Adrenal gland (tissue), 12 donors: ENCODE data around the gene HSPA1B. TPM values are rescaled to one million over a fixed set of nuclear protein-coding genes. Genes with fewer than 3 reads are reported as not detected.

ENCODE experiments used
- DNase-seq, 7 donors: peaks; one replicate each; pipeline ENCODE4 v3.0.0-alpha.2; 2019 to 2020
- H3K27ac ChIP-seq, 5 donors: fragments of 200-600 bp; sonication (generic) in 4 of 5; 1 replicate in 3 of 5; 2 replicates in 2 of 5; pipeline versions ENCODE4 v1.5.1 to v1.8.0; 2016 to 2020; ENCODE audit warnings: mild to moderate bottlenecking in 1 of 5
- H3K27me3 ChIP-seq: fragments of 200-600 bp; 2 replicates; pipeline ENCODE4 v1.8.0; 2021
- H3K36me3 ChIP-seq, 2 donors: fragments of 200-600 bp; replicated peaks in 1 of 2; 1 replicate in 1 of 2; 2 replicates in 1 of 2; pipeline versions ENCODE4 v1.5.1 to v1.8.0; 2018 to 2022
- H3K4me1 ChIP-seq, 2 donors: fragments of 200-600 bp; replicated peaks in 1 of 2; 1 replicate in 1 of 2; 2 replicates in 1 of 2; pipeline versions ENCODE4 v1.5.1 to v1.8.0; 2018 to 2021
- H3K4me3 ChIP-seq, 4 donors: fragments of 200-600 bp; sonication (generic) in 3 of 4; one replicate each; pipeline ENCODE4 v1.5.1; 2016 to 2018
- H3K9me3 ChIP-seq, 3 donors: fragments of 200-600 bp; sonication (generic) in 1 of 3; replicated peaks in 1 of 3; 1 replicate in 2 of 3; 2 replicates in 1 of 3; pipeline versions ENCODE4 v1.5.1 to v1.8.0; 2016 to 2021
- POLR2A ChIP-seq, 2 donors: fragments of 450-650 bp; IDR thresholded peaks; one replicate each; pipeline ENCODE4 v1.6.1; 2017; ENCODE audit warnings: antibody characterized with exemption in 2 of 2, mild to moderate bottlenecking in 2 of 2, moderate library complexity in 1 of 2
- WGBS, 4 donors: extraction: QIAGEN DNeasy Blood & Tissue Kit in 2 of 4; methylation state at CpG; one replicate each; pipeline versions ENCODE4 v1.1.5 to v1.1.7; 2013 to 2017; 5-methylcytosine and 5-hydroxymethylcytosine counted together
- intact Hi-C, 2 donors: fragments of 100-400 bp; cut with DNase I; formaldehyde crosslinking; loops; one replicate each; pipeline versions ENCODE4 v1.14.1 to v1.15.0; 2022 to 2023
- polyA plus RNA-seq, 3 donors: library from polyadenylated mRNA; stranded (reverse); fragments of 200-250 nt in 2 of 3; fragments of 350-450 nt in 1 of 3; fragmentation: Illumina TruSeq in 1 of 3; extraction: RNeasy Lipid Tissue Mini Kit (QIAGEN cat#74804) in 1 of 3; gene quantifications; one replicate each; pipeline ENCODE4 v1.2.3, GENCODE V29; 2013 to 2014
- total RNA-seq, 9 donors: library from RNA; depleted of rRNA in 4 of 9; stranded (reverse); fragments of >200 nt in 4 of 9; fragments of 120-200 nt in 1 of 9; fragmentation: NEBNext Ultra II Directional in 1 of 9; extraction: Animal tissue kit (Norgen Biotek cat#: 25700) in 1 of 9; gene quantifications; one replicate each; pipeline versions ENCODE4 v1.1.0 to v1.2.4, GENCODE V29; 2013 to 2023
- TF ChIP-seq, protein P1 (sequence below), 6 experiments: fragments of 450-650 bp in 4 of 6; fragments of 200-600 bp in 2 of 6; sonication (generic) in 1 of 6; IDR thresholded peaks; 1 replicate in 5 of 6; 2 replicates in 1 of 6; pipeline versions ENCODE4 v1.5.1 to v1.8.0; 2016 to 2021; ENCODE audit warnings: antibody characterized with exemption in 6 of 6, mild to moderate bottlenecking in 2 of 6, moderate library complexity in 1 of 6
- donor health status: healthy with polysubstance abuse.
- donor health status: Bipolar disorder and iron deficiency.
- donor health status: DM: yes; HTN: yes; CAD: no.
- donor health status: DM: no; HTN: no; CAD: no.
- donor health status: DM: no; HTN: no; CAD: no.
- donor health status: DM: yes; HTN: yes; CAD: no.

HSPA1B gene
- total and polyA plus RNA-seq, 12 donors, result 29.0 to 424 (median 212) TPM

- H3K27me3 ChIP-seq, result no peaks in the 10 kb centered on the region
- no peaks in the 10 kb centered on the region for H3K36me3 ChIP-seq
- intact Hi-C loops, result loop anchor here in 1 of 2 donors (10.0 kb wide), 1 partner anchor 147 kb away; the partner anchor contains the start of gene LY6G5C
- WGBS, 4 donors, result 67 to 75% (median 74%) methylated on average over 15 of the region's 15 CpGs
- no peaks in the 10 kb centered on the region for H3K9me3 ChIP-seq
- DNase-seq, result peak in 1 of 7 donors; percentile 71
- no peak for TF ChIP-seq POLR2A (IDR thresholded peaks at IDR 0.05)
- TF ChIP-seq, protein P1, sequence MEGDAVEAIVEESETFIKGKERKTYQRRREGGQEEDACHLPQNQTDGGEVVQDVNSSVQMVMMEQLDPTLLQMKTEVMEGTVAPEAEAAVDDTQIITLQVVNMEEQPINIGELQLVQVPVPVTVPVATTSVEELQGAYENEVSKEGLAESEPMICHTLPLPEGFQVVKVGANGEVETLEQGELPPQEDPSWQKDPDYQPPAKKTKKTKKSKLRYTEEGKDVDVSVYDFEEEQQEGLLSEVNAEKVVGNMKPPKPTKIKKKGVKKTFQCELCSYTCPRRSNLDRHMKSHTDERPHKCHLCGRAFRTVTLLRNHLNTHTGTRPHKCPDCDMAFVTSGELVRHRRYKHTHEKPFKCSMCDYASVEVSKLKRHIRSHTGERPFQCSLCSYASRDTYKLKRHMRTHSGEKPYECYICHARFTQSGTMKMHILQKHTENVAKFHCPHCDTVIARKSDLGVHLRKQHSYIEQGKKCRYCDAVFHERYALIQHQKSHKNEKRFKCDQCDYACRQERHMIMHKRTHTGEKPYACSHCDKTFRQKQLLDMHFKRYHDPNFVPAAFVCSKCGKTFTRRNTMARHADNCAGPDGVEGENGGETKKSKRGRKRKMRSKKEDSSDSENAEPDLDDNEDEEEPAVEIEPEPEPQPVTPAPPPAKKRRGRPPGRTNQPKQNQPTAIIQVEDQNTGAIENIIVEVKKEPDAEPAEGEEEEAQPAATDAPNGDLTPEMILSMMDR (IDR thresholded peaks at IDR 0.05), result no peak
- H3K4me1 ChIP-seq, result peaks cover 7 to 28% of the 10 kb centered on the region in 2 donors
- H3K27ac ChIP-seq, result peak overlapping the region; percentile 18 to 96 (median 51)
- peak overlapping the region in 1 of 4 donors; percentile 80 for H3K4me3 ChIP-seq
These were observed 4.0 kb downstream of the HSPA1B start for GRCh38 chr6:31831350-31832215.

DNA sequence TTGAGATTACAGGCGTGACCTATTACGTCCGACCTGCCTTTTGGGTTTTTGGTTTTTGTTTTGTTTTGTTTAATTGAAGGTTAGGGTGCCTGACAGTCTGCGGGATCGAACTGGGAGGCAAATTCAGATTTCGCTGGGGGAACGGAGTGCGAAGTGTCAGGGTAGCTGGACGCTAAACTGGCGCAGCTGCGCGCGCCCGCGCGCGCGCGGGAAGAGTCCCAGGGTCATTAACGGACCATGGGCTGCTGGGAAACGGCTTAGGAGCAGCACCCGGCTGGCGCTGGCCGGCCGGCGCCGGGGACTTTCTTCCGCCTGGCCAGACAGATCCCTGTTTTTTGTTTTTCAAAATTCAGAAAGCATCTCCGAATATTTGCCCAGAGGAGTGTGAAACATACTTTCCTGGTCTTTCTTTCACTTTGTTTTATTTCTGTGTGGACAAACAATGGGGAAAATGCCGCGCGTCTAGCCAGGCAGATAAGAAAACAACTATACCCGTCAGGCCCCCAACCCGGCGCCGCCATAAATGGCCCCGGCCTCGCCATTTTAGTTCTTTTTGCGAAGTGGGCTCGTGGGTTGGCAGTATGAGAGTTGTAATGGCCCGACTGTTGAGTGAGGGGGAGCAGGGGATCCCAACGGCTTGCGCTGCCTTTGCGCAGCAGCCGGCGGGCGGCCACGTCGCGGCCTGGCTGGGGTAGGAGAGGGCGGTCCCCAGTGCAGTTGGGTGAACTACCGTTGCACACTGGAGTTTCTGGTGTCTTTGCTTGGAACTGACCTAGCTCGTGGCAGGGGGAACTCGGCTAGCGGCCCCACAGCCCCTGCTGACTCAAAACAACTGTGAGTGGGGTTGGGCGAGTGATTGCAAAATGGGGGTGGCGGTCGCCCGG, 7.1 kb downstream of the HSPA1B start:
- intact Hi-C loops, result loop anchor here (5.0 to 10.0 kb wide), 2 partner anchors 147 to 150 kb away; partner anchors contain the start of gene LY6G5C (in 1 of the 2)
- TF ChIP-seq POLR2A (IDR thresholded peaks at IDR 0.05), result peak; percentile 19 to 75
- TF ChIP-seq, protein P1 (IDR thresholded peaks at IDR 0.05), result no peak

DNA sequence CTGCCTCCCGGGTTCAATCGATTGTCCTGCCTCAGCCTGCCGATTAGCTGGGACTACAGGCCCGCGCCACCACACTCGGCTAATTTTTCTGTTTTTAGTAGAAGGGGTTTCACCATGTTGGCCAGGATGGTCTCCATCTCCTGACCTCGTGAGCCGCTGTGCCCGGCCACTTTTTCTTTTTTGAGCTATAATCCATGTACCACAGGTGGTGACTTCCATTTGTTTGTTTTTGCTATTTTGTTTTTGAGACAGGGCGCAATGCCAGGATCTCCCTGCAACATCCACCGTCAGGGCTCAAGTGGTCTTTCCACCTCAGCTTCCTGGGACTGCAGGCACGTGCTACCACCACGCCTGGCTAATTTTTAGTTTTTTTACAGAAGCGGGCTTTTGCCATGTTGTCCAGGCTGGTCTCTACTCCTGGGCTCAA, 8.5 kb downstream of the HSPA1B start:
- Histone ChIP-seq H3K36me3 (peaks cover 0 to 39% of the 10 kb centered on the region in 2 donors), H3K4me3 (peak overlapping the region in 2 of 4 donors; percentile 62 to 92), H3K4me1 (peaks cover 25 to 46% of the 10 kb centered on the region in 2 donors), H3K9me3 (no peaks in the 10 kb centered on the region), H3K27ac (peak overlapping the region in 4 of 5 donors; percentile 3 to 96 (median 66)), H3K27me3 (no peaks in the 10 kb centered on the region)
- intact Hi-C loops, result loop anchor here (5.0 to 10.0 kb wide), 2 partner anchors 149 to 151 kb away; partner anchors contain the start of gene LY6G5C (in 1 of the 2)
- 14 to 47% (median 19%) methylated on average over 13 to 14 of the region's 14 CpGs for WGBS, 4 donors
- no peak for TF ChIP-seq POLR2A (IDR thresholded peaks at IDR 0.05)
- TF ChIP-seq, protein P1 (IDR thresholded peaks at IDR 0.05), result no peak
- peak in 1 of 7 donors; percentile 29 for DNase-seq

More for the DNA sequence above, 7.1 kb downstream of the HSPA1B start:
- peak overlapping the region; percentile 85 to 97 (median 95) for H3K27ac ChIP-seq
- H3K4me1 ChIP-seq, result peaks cover 25 to 49% of the 10 kb centered on the region in 2 donors
- peak; percentile 88 to 92 (median 90) for DNase-seq
- H3K9me3 ChIP-seq, result no peaks in the 10 kb centered on the region
- WGBS, 4 donors, result 0% methylated on average over 33 to 59 of the region's 59 CpGs
- peaks cover 0 to 25% of the 10 kb centered on the region in 2 donors for H3K36me3 ChIP-seq
- no peaks in the 10 kb centered on the region for H3K27me3 ChIP-seq
- peak overlapping the region; percentile 62 to 93 (median 84) for H3K4me3 ChIP-seq
